Loucy (cell line): ENCODE data around the gene USF2.
A peak's percentile ranks its signal among the peaks of the same experiment; 100 is the strongest.

ENCODE experiments used
- H2AFZ ChIP-seq: fragments of 200-600 bp; sonication (generic); 2 replicates; pipeline ENCODE4 v1.6.0; 2016; ENCODE audit warnings: antibody characterized with exemption, mild to moderate bottlenecking, low read length, moderate library complexity
- H3F3A ChIP-seq: fragments of 200-600 bp; 2 replicates; pipeline ENCODE4 v1.6.0; 2016; ENCODE audit warnings: antibody characterized with exemption, low read depth, mild to moderate bottlenecking
- H3K27me3 ChIP-seq: fragments of 200-600 bp; sonication (generic); 2 replicates; pipeline ENCODE4 v1.6.1; 2014; ENCODE audit warnings: low read length, mild to moderate bottlenecking; ENCODE audit not compliant: insufficient read depth, poor library complexity, severe bottlenecking
- H3K36me3 ChIP-seq: fragments of 200-600 bp; sonication (generic); 2 replicates; pipeline ENCODE4 v1.6.1; 2016; ENCODE audit warnings: low read length; ENCODE audit not compliant: insufficient read depth
- H3K4me1 ChIP-seq: fragments of 200-600 bp; sonication (generic); 2 replicates; pipeline ENCODE4 v1.5.1; 2014; ENCODE audit warnings: low read length, mild to moderate bottlenecking; ENCODE audit not compliant: insufficient read depth, poor library complexity, severe bottlenecking
- H3K4me2 ChIP-seq: fragments of 200-600 bp; sonication (generic); 2 replicates; pipeline ENCODE4 v1.6.0; 2014; ENCODE audit warnings: antibody characterized with exemption, low read length, low read depth, mild to moderate bottlenecking; ENCODE audit not compliant: poor library complexity, severe bottlenecking
- H3K4me3 ChIP-seq: fragments of 200-600 bp; sonication (generic); 2 replicates; pipeline ENCODE4 v1.5.1; 2014; ENCODE audit warnings: low read length, mild to moderate bottlenecking, mixed read lengths; ENCODE audit not compliant: poor library complexity, severe bottlenecking
- H3K79me2 ChIP-seq: fragments of 200-600 bp; sonication (generic); 2 replicates; pipeline ENCODE4 v1.6.1; 2014; ENCODE audit warnings: low read length; ENCODE audit not compliant: insufficient read depth
- H3K9ac ChIP-seq: fragments of 200-600 bp; sonication (generic); 2 replicates; pipeline ENCODE4 v1.6.0; 2014; ENCODE audit warnings: mild to moderate bottlenecking, low read depth, low read length, moderate library complexity; ENCODE audit not compliant: poor library complexity, severe bottlenecking
- H3K9me2 ChIP-seq: fragments of 200-600 bp; sonication (generic); replicated peaks from 2 replicates; pipeline ENCODE4 v1.6.1; 2016; ENCODE audit warnings: low read depth, low read length, mixed read lengths
- H3K9me3 ChIP-seq: fragments of 200-600 bp; sonication (generic); 2 replicates; pipeline ENCODE4 v1.6.1; 2014; ENCODE audit warnings: mild to moderate bottlenecking, antibody characterized with exemption, low read length, low read depth; ENCODE audit not compliant: insufficient read depth
- H4K20me1 ChIP-seq: fragments of 200-600 bp; sonication (generic); 2 replicates; pipeline ENCODE4 v1.6.0; 2014; ENCODE audit warnings: antibody characterized with exemption, low read length, mild to moderate bottlenecking; ENCODE audit not compliant: insufficient read depth, poor library complexity, severe bottlenecking
- CTCF ChIP-seq: fragments of 200-600 bp; sonication (generic); conservative IDR thresholded peaks from 2 replicates; pipeline ENCODE4 v1.5.1; 2014; ENCODE audit warnings: mild to moderate bottlenecking, antibody characterized with exemption, low read length
- EZH2phosphoT487 ChIP-seq: fragments of 200-600 bp; IDR thresholded peaks from 2 replicates; pipeline ENCODE4 v1.6.1; 2018; ENCODE audit warnings: antibody characterized with exemption, mild to moderate bottlenecking, moderate library complexity, borderline replicate concordance

USF2 gene

GRCh38 chr19:35306473-35307246 lies 37.9 kb downstream of the USF2 start:
- Histone ChIP-seq H3K79me2 (no peaks in the 10 kb centered on the region), H3K9me2 (no peaks in the 10 kb centered on the region), H2AFZ (no peak overlapping the region), H3K36me3 (no peaks in the 10 kb centered on the region), H3K4me1 (peaks cover 15% of the 10 kb centered on the region), H3K27me3 (no peaks in the 10 kb centered on the region), H3K9me3 (no peaks in the 10 kb centered on the region), H4K20me1 (no peaks in the 10 kb centered on the region), H3K4me3 (no peak overlapping the region), H3K9ac (no peak overlapping the region), H3F3A (no peaks in the 10 kb centered on the region), H3K4me2 (no peak overlapping the region)
- TF ChIP-seq EZH2phosphoT487: no peak
- peak; percentile 73 for TF ChIP-seq CTCF

DNA sequence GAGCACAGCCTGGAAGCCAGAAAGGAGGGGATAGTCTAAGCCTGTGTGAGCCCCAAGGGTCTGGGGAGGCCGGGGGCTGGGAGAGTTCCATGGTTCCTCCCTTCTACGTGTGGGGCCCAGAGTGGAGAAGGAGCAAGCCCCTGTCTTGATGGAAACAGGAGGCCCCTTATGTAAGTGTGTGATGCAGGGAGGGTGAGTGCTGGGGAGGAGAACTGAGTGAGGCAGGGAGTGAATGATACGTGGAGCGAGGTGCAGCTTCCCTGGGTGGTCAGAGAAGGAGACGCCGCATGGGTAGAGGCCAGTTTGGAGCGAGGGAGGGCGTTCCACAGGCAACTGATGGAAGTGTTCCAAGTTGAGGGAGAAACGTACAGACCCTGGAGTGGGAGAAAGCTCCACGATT lies 39.2 kb downstream of the USF2 start:
- TF ChIP-seq CTCF: no peak
- TF ChIP-seq EZH2phosphoT487: no peak
- Histone ChIP-seq H3K9me3 (no peaks in the 10 kb centered on the region), H3K79me2 (no peaks in the 10 kb centered on the region), H3F3A (no peaks in the 10 kb centered on the region), H3K9ac (no peak overlapping the region), H3K4me2 (no peak overlapping the region), H3K9me2 (no peaks in the 10 kb centered on the region), H3K4me1 (peaks cover 16% of the 10 kb centered on the region), H3K36me3 (no peaks in the 10 kb centered on the region), H4K20me1 (no peaks in the 10 kb centered on the region), H3K4me3 (no peak overlapping the region), H2AFZ (no peak overlapping the region), H3K27me3 (no peaks in the 10 kb centered on the region)

DNA sequence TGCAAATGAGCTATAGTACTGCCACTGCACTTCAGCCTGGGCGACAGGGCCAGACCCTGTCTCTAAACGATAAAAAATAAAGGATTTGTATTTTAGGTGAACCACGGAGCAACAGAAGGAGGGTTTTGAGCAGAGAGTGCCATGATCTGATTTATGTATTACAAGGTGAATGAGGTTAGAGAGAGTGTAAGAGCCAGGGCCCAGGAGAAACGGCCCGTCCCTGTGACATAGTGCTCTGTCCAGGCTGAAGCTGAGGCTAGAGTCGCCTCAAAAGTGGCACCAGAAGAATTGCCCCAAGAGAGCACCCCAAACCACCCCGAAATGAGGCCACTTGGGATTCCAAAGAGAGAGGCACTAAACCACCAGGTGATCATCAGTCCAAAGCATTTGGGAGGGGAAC lies 40.1 kb downstream of the USF2 start:
- Histone ChIP-seq H3K4me1 (peaks cover 26% of the 10 kb centered on the region), H3K9ac (no peak overlapping the region), H2AFZ (no peak overlapping the region)

More for the DNA sequence above, 40.1 kb downstream of the USF2 start:
- no peaks in the 10 kb centered on the region for H3K27me3 ChIP-seq
- no peaks in the 10 kb centered on the region for H3K9me2 ChIP-seq
- no peaks in the 10 kb centered on the region for H3F3A ChIP-seq
- no peaks in the 10 kb centered on the region for H3K79me2 ChIP-seq
- no peaks in the 10 kb centered on the region for H4K20me1 ChIP-seq
- H3K4me2 ChIP-seq: no peak overlapping the region
- no peaks in the 10 kb centered on the region for H3K9me3 ChIP-seq
- H3K4me3 ChIP-seq: no peak overlapping the region
- no peaks in the 10 kb centered on the region for H3K36me3 ChIP-seq
- no peak for TF ChIP-seq CTCF
- TF ChIP-seq EZH2phosphoT487: no peak
